ENCODE results near the gene CATSPERB. TPM values are rescaled to one million over a fixed set of nuclear protein-coding genes. Genes with fewer than 3 reads are reported as not detected.

CATSPERB gene
- total RNA-seq, 4 donors from 2014 or later: 0.65 to 4.7 (median 3.9) TPM

DNA sequence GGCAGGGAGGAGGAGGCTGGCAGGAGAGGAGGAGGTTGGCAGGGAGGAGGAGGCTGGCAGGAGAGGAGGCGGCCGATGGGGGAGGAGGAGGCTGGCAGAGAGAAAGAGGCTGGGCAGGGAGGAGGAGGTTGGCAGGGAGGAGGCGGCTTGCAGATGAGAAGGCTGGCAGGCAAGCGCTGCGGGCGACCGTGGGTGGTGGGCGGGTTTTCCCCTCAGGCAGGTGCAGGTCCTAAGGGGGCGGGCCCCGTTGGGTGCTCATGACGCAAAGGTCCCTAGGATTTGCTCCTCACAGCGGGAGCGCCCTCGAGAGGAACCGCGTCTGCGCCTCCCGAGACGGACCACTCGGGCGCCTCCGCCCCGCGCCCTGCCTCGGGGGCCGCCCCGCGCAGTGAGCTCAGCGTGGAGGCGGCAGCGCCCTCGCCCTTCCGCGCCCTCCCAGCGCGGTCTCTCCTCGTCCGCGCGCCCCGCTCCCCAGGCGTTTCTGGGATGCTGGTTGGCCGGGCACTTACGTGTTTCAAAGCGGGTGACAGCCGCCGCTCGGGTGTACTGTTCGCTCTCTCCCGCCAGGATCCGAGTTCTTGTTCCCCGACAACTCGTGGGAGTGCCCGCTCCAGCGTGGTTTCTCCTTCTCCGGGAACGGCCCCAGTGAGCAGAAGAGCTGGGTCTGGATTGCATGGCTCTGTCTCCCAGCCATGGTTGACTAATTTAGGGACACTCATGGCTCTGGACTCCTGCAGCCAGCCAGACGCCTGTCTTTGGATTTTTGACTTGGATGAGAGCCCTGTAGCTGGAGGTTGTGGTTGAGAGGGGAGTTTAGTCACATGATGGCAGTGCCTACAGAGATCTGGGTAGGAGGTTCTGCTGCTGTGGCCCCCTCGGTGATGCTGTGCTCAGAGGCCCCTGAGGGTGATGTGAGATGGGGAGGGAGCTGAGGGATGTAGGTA lies 157.7 kb downstream of the CATSPERB start:
- TF ChIP-seq, protein P1, sequence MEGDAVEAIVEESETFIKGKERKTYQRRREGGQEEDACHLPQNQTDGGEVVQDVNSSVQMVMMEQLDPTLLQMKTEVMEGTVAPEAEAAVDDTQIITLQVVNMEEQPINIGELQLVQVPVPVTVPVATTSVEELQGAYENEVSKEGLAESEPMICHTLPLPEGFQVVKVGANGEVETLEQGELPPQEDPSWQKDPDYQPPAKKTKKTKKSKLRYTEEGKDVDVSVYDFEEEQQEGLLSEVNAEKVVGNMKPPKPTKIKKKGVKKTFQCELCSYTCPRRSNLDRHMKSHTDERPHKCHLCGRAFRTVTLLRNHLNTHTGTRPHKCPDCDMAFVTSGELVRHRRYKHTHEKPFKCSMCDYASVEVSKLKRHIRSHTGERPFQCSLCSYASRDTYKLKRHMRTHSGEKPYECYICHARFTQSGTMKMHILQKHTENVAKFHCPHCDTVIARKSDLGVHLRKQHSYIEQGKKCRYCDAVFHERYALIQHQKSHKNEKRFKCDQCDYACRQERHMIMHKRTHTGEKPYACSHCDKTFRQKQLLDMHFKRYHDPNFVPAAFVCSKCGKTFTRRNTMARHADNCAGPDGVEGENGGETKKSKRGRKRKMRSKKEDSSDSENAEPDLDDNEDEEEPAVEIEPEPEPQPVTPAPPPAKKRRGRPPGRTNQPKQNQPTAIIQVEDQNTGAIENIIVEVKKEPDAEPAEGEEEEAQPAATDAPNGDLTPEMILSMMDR (IDR thresholded peaks at IDR 0.05; ENCODE audit: low read depth): no peak

DNA sequence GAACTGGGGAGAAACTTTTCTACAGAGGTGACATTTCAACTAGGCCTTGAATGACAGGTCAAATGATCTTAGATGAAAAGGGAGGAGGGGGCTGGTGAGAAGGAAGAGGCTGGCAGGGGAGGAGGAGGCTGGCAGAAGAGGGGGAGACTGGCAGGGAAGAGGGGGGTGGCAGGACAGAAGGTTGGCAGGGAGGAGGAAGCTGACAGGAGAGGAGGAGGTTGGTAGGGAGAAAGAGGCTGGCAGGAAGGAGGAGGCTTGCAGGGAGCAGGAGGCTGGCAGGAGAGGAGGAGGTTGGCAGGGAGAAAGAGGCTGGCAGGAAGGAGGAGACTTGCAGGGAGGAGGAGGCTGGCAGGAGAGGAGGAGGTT lies 158.4 kb downstream of the CATSPERB start:
- TF ChIP-seq, protein P1 (IDR thresholded peaks at IDR 0.05; ENCODE audit: low read depth): no peak

DNA sequence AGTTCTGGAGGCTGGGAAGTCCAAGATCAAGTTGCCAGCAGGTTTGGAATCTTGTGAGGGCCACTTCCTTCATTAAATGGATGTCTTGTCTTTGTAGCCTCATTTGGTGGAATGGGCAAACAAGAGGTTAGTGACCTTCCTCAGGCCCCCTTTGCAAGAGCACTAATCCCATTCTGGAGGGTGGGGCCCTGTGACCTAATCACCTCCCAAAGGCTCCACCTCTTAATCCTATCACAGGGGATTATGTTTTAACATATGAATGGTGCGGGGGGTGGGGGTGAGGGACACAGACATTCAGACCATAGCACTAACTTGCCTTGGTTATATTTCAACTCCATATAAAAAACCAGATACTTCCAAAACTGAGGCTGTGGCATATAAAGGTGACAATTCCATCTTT lies 161.9 kb downstream of the CATSPERB start:
- TF ChIP-seq, protein P1 (IDR thresholded peaks at IDR 0.05; ENCODE audit: low read depth): no peak

DNA sequence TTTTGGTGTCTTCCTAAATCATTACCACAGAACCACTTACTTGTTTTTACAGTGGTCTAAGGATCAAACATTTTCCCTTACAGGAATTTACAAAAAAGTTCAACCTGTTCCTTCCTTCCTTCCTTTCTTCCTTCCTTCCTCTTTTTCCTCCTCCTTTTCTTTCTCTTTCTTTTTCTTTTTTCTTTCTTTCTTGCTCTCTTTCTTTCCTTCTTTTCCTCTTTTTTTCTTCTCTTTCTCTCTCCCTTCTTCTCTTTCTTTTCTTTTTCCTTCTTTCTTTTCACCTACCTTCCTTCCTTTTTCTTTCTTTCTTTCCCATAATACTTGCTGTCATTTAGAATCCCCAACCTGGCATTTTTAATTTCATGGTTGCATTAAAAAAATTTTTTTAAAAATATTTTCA lies 162.6 kb downstream of the CATSPERB start:
- TF ChIP-seq, protein P1 (IDR thresholded peaks at IDR 0.05; ENCODE audit: low read depth): no peak

DNA sequence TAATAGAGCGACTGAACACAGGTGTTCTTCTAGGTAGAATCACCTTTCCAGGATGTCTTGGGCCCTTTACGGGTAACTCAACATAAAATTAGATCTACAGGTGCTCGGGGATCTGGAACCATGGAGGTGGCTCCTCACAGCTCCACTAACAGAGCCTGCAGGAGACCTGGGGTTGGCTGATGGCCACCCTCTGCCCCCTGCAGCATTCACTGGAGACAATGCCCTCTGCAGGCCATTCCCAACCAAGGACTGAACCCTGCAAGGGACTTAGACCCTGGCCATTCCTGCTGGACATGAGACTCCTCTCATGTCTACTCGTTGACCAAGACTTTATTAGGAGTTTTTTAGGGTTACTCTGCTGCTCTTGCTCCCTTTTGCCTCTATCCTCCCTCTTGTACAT lies 163.3 kb downstream of the CATSPERB start:
- TF ChIP-seq, protein P1 (IDR thresholded peaks at IDR 0.05; ENCODE audit: low read depth): no peak

DNA sequence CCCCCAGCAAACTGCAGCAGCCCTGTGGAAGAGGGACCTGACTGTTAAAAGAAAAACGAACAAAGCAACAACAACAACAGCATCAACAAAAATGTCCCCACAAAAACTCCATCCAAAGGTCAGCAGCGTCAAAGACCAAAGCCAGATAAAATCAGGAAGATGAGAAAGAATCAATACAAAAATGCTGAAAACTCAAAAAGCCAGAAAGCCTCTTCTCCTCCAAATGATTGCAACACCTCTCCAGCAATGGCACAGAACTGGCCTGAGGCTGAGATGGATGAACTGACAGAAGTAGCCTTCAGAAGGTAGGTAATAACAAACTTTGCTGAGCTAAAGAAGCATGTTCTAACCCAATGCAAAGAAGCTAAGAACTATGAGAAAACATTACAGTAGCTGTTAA lies 176.4 kb downstream of the CATSPERB start:
- TF ChIP-seq, protein P1 (IDR thresholded peaks at IDR 0.05; ENCODE audit: low read depth): no peak

DNA sequence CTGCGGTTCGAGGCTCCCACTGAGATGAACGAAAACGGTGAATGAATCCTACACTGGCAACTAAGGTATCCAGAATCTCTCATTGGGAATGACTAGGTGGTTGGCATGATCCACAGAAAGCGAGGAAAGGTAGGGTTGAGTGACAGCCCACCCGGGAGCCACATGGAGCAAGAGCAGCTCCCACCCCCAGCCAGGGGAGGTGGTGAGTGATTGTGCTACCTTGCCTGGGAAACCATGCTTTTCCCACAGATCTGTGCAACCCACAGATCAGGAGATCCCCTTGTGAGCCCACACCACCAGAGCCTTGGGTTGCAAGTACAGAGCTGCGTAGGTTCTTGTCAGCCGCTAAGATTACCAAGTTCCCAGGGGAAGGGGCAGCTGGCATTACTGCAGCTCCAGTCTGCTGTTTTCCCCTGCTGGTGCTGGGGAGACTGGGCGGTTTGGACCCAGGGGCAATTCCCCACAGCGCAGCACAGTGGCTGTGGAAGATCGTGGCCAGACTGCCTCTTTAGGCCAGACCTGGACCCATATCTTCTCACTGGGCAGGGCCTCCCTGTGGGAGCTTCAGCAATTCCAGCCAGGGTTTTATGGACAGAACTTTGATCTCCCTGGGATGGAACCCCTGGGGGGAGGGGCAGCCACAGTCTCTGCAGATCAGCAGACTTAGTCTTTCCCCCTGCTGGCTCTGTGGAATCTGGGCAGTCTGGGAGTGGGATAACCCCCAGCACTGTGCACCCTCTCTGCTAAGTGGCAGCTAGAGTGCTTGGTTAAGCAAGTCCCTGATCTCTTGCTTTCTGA lies 177.2 kb downstream of the CATSPERB start:
- TF ChIP-seq, protein P1 (IDR thresholded peaks at IDR 0.05; ENCODE audit: low read depth): no peak
